ENCODE measurements around the gene PEX6.
"Not testable (repeated sequence)": the region's sequence is repeated elsewhere in the genome, so short reads cannot be mapped to it uniquely, and the experiment has no call there.

PEX6 gene

DNA sequence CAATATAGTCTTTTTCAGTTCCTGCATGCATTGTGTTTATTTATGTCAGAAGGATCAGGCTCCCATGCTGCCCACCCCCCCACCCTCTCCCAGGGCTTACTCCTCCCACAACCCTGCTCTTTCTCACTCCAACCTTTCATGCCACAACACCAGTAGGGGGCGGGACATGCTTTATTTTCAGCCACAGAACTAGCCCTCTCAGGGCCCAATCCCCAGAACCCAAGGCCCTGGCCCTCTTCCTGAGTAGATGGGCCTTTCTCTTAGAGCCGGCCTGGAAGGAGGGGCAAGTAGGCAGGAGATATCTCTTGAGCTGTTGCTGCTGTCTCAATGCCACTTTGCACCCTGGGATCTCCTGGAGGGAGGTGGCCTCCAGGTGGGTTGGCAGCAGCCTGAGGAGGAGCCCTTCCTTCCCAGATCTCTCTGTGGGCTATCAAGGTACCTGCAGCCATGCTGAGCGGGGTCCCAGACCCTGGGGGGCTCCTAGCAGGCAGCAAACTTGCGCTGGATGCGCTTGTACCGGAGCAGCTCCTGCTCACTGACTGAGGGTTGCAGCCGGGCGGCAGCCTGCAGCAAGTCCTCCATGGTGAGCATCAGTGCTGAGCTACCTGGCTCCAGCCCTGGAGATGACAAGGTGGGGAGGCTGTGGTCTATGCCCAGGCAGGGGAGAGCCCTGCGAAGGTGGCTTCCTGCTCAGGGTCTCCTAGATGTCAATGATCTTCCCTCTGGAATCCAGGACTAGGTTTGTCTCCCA lies 15.0 kb downstream of the PEX6 start:
- DNase-seq (ENCODE audit: low read depth): no peak

DNA sequence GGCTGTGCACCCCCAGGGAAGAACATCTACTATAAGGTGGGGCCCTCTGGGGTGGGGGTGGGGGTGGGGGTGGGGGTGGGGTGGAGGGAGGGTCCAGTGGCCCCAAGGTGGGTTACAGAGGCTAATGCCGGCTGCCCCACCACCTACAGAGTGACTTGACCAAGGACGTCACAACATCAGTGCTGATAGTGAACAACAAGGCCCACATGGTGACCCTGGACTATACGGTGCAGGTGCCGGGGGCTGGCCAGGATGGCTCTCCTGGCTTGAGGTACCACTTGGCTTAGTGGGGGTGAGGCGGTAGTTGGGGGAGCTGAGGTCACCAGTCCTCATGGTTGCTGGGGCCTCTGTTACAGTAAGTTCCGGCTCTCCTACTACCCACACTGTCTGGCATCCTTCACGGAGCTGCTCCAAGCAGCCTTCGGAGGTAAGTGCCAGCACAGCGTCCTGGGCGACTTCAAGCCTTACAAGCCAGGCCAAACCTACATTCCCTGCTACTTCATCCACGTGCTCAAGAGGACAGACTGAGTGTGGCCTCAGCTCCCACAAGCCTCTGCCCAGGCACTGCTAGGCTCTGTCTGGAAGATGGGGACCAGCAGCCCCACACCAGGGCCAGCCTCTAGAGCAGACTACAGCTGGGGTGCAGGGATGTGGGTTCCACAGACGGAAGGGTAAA lies 15.7 kb downstream of the PEX6 start:
- no peak for DNase-seq (ENCODE audit: low read depth)

DNA sequence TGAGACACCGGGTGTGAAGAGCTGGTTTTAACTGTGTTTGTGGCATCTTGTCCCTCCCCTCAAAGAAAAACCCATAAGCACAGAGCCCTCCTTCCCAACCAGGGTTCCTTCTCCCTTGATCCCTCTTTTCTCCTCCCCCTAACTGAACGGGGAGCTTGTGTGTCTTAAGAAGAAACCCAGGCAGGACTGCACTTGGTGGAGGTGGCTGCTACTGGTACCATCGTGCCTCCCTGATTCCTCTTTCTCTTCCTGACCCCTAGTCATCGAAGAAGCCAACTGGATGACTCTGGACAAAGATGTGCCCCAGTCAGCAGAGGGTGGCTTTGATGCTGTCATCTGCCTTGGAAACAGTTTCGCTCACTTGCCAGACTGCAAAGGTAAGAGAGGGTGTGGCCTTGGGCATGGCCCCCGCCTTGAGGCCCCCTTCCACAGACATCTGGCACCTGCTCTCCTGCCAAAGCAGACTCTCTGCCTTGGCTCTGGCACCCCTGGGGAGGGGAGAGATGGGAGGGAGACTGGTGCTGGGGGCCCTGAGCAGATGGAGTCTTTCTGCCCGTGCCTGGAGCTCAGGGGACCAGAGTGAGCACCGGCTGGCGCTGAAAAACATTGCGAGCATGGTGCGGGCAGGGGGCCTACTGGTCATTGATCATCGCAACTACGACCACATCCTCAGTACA lies 16.3 kb downstream of the PEX6 start:
- no peak for DNase-seq (ENCODE audit: low read depth)

DNA sequence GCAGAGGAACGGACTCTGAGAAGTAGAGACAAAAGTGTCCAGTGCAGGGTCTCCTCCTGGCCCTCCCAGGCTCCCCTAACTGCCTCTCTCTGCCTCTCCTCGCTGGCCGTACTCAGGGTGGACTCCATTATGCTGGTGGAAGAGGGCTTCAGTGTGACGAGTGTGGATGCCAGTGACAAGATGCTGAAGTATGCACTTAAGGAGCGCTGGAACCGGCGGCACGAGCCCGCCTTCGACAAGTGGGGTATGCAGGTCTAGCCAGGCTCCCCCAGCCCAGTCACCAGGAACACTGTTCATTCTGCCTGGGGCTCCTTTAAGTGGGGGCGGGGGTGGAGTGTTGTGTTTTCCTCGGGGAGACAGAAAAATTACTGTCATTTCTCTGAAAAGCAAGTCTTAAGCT lies 16.9 kb downstream of the PEX6 start:
- DNase-seq (ENCODE audit: low read depth): no peak

DNA sequence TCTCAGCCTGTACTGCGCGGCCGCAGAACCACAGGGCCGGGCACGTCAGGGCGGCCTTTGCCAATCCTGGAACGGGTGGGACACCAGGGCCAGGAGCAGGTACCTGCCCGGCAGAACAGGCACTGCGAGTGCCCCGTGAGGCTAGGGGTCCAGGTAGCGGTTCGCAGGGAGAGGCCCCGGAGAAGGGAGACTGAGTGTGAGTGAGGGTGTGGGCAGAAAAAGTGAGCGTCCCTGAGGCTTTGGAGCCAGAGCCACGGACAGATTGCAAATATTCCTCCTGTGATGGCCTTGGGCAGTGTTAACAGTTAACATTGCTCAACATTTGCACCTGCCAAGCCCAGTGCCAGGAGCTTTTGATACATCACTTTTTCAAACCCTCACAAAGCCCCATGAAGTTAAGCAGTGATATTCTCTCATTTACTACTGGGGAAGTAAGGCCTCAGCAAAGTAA lies 17.9 kb downstream of the PEX6 start:
- no peak for DNase-seq (ENCODE audit: low read depth)

DNA sequence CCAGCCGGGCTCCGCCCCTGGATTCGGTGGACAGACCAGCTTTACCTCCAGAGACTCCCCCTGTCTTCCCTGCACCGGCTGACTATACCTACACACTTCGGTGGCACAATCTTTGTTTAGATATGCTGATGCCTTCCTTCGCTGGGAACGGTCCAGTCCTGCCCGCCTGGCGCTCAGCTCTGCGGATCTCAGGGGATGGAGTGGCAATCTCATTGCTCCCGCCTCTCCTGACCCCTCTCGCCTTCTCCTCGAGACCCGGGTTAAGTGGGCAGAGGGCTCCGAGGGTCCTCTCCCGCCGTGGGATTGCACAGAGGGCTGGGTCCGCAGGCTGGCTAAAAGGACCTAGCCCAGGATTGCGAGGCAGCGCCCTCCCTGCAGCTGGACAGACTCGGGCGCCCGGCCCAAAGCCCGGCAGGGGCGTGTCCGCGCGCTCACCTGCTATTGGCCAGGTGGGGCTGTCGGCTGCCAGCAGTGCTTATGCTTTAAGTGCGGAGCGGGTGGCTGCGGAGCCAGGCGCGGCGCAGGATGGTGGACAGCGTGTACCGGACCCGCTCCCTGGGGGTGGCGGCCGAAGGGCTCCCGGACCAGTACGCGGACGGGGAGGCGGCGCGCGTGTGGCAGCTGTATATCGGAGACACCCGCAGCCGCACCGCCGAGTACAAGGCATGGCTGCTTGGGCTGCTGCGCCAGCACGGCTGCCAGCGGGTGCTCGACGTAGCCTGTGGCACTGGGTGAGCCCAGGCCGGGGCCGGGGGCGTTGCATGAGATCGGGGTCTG lies 18.6 kb downstream of the PEX6 start, which contains the start of gene GNMT:
GNMT (plus strand) TSS at position 512 of the 777 bp plus-strand sequence; CDS start at position 526, 14 bp downstream.
- no peak for DNase-seq (ENCODE audit: low read depth)

DNA sequence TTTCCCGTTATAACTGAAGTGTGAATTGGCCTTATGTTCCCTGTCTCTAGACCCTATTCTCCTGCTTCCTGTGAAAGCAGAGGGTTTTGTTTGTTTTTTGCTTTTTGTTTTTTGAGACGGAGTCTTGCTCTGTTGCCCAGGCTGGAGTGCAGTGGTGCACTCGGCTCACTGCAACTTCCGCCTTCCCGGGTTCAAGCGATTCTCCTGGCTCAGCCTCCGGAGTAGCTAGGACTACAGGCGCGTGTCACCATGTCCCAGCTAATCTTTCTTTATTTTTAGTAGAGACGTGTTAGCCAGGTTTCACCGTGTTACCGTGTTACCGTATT lies 19.1 kb downstream of the PEX6 start:
- DNase-seq (ENCODE audit: low read depth): no peak

DNA sequence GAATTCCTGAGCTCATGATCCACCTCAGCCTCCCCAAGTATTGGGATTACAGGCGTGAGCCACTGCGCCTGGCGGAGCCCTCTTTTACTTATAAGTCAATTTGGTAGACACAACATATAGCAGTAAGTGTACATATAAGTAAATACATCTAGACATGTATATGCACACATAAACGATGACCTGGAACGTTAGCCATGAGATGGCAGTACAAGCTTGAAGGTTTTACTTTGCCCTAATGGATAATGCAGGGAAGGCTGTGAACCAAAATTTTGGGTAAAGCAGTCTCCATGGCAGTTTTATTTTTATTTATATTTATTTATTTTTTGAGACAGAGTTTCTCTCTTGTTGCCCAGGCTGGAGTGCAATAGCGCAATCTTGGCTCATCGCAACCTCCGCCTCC lies 20.9 kb downstream of the PEX6 start:
- DNase-seq (ENCODE audit: low read depth): no peak

DNA sequence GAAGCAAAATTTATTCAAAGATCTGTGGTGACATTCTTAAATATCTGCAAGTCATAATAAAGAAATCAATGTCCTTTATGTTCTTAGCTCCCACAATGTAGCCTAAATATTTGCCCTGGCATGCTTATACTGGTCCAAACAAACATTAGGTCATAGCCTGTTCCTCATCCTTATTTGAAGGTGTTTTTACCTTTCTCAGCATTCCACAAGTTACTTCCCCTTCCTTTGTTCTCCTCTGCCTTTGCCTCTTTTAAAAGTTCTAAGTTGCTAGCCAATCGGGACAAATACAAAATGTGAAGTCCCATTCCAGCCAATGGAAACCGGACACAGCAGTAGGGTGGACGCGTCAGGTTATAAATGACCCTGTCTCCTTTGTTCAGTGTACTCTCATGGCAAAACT lies 24.6 kb downstream of the PEX6 start:
- DNase-seq (ENCODE audit: low read depth): not testable (repeated sequence)

DNA sequence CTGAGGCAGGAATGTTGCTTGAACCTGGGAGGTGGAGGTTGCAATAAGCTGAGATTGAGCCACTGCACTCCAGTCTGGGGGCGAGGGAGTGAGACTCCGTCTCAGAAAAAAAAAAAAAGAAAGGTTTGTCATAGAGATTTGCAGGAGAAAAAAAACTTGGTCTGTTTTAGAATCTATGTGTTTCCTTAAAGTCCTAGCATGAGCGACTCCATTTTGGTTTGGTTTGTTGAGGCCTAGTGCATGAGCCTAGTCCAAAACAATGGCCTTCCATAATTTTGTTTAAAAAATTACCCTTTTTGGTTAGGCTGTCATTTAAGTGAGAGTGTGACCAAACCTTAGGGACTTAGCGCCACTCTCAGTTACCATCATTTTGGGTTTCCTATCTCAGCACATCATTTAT lies 26.6 kb downstream of the PEX6 start:
- no peak for DNase-seq (ENCODE audit: low read depth)

DNA sequence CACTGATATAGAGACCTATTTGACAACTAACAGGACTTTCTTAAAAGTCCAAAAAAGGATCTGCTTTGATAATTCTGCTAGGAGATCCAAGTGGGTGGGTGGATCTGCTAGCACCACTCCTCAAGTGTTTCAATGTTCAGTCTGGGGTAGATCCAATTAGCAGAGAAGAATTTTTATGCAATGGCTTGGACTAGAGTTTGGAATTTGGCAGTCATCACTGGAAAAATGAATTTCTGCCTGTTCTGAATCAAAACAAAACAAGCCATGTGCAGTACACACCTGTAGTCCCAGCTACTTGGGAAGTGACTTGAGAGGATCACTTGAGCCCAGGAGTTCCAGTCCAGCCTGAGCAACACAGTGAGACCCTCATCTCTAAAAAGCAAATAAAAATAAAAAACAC lies 31.0 kb downstream of the PEX6 start:
- DNase-seq (ENCODE audit: low read depth): no peak

DNA sequence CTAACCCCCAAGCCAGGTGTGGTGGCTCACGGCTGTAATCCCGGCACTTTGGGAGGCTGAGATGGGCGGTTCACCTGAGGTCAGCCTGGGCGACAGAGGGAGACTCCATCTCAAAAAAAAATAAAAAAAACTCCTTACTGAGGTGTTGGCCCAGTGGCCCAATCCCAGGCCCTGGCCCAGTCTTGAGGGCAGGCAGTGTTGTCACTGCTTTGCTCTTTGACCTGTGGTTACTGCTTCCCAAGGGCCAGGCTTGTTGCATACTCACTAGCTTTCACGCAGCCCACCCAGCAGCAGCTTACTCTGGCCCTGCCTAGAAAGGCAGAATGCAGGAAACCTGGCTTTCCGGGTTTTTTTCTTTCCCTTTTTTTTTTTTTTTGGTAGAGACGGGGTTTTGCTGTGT lies 36.5 kb downstream of the PEX6 start:
- DNase-seq (ENCODE audit: low read depth): no peak

DNA sequence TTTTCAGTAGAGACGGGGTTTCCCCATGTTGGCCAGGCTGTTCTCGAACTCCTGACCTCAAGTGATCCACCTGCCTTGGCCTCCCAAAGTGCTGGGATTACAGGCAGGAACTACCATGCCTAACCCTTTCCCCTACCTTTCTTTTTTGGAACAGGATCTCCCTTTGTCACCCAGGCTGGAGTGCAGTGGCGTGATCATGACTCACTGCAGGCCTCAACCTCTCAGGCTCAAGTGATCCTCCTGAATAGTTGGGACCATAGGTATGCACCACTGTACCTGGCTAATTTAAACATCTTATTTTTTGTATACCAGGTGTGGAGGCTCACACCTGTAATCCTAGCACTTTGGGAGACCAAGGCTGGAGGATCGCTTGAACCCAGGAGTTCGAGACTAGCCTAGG lies 37.6 kb downstream of the PEX6 start:
- not testable (repeated sequence) for DNase-seq (ENCODE audit: low read depth)

DNA sequence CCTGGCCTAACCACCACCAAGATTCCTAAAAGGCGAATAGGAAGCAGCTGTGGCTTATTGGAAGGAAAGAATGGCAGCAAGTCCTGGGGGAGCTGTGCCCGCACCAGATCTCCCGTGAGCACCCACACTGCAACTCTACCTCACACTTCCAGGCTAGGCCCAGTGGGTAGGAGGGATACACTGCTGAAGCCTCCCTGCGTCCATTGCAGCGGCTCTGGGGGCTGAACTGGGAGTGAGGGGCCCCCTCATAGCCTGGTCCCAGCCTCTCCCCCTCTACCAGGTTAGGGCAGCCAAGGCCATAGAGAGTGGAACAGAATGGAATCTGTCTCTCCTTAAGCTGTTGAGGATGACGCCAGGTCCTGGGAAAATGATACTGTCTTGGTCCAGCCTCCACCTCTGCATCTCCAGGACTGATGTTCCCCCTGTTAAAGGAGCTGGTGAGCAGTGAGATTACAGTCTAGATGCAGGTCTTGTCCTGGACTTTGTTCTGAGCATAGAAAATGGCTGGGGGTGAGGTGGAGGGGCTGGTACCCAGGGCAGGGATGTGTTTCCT lies 38.4 kb downstream of the PEX6 start:
- DNase-seq (ENCODE audit: low read depth): no peak

DNA sequence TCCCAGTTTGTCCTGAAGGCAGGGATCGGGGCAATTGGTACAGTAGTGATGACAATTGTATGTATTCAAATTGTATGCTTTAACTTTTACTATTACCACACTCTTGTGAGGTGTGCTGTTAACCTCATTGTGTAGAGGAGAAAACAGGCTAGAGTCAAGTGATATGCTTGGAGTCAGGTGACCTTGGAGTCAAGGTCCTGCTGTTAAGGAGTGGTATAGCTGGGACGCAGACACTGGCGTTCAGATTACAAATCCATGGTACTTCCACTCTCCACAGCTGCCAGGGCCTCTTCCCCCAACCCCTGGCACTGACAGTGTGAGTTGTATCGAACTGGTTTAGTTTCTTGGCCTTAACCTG lies 39.2 kb downstream of the PEX6 start:
- no peak for DNase-seq (ENCODE audit: low read depth)

DNA sequence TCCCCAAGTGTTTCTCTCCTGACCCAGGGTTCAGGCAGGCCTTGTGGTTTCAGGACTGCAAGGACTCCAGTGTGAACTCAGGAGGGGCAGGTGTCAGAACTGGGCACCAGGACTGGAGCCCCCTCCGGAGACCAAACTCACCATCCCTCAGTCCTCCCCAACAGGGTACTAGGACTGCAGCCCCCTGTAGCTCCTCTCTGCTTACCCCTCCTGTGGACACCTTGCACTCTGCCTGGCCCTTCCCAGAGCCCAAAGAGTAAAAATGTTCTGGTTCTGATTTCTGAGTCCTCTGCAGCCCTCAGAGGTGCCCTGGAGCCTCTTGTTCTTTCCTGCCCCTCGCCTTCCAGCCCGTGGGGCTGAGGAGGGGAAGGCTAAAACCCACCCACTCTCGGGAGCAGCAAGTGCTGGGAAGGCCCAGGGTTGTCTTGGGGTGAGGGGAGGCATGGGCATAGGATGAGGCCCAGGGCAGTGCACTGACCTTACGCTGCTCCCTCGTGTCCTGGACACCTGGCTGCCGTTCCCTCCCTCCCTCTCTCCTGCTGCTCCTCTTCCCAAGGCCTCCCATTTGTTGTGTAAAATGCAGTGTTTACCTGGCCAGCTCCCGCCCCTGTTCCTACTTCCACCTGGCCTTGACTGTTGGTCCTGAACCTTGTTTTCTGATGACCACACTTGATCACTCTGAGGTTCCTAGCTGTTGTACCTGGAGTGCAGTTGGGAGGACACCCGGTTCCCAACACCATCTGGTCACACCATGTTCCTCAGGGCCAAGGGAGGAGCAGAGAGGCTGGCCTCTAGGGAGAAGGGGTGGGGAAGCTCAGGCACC lies 39.8 kb downstream of the PEX6 start:
- DNase-seq (ENCODE audit: low read depth): no peak

DNA sequence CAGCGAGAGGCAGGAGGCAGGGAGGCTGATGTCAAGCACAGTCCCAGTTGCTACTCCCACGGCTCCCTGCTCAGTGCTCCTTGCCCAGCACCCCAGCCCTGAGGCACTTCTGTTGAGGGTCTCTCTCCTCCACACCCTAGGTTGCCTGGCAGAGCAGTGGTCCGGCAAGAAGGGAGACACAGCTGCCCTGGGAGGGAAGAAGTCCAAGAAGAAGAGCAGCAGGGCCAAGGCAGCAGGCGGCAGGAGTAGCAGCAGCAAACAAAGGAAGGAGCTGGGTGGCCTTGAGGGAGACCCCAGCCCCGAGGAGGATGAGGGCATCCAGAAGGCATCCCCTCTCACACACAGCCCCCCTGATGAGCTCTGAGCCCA lies 40.6 kb downstream of the PEX6 start:
- no peak for DNase-seq (ENCODE audit: low read depth)

DNA sequence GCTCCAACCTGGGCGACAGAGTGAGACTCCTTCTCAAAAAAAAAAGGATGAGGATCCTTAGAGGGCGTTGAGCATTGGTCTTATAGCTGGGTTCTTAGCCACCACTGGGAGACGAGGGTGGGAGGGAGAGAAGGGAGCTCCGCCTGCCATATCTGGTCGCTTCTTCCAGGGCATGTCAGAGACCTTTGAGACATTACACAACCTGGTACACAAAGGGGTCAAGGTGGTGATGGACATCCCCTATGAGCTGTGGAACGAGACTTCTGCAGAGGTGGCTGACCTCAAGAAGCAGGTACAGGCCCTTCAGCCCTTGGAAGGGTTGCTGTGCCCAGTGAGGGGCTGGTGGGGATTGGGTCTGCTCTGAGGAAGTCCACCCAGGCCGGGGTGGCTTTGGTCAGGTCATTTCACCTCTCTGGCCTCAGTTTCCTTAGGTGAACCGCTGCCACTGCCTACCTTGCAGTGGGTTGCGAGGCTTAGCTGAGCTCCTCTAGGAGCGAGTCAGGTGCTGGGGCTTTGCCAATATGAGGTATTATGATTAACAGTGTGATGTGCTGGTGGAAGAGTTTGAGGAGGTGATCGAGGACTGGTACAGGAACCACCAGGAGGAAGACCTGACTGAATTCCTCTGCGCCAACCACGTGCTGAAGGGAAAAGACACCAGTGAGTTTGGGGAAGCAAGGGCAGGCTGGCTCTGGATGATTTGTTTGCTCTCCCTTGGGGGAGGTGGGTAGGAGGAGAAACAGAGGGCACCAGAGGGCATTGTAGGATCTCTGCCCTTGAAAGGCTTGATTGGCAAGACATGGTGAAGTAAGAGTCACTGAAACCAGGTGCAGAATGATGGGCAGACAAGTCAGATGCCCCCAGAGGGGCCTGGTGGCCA lies 41.2 kb downstream of the PEX6 start:
- no peak for DNase-seq (ENCODE audit: low read depth)

DNA sequence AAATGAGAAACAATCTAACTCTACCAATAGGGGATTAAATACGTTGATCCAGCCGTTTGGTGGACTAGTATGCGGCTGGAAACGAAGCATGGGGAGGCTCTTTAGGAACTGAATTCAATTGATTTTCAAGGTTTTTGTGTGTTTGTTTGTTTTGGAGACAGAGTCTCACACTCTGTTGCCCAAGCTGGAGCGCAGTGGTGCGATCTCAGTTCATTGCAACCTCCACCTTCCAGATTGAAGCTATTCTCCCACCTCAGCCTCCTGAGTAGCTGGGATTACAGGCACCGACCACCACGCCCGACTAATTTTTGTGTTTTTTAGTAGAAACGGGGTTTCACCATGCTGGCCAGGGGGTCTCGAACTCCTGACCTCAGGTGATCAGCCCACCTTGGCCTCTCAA lies 42.6 kb downstream of the PEX6 start:
- no peak for DNase-seq (ENCODE audit: low read depth)

DNA sequence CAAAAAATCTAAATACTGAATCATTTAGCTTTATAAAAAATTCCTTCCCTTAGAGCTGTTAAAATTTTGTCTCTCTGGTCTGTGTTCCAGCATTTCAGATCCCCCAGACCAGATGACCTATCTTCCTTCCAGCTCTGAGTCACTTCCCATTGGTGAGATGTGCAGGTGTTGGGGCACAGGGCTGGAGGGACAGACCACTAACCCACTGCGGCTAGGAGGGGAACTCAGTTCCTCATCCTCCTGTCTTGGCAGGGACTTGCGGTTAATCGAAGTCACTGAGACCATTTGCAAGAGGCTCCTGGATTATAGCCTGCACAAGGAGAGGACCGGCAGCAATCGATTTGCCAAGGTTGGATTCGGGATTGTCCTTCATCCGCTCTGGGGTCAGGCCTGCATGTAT lies 43.7 kb downstream of the PEX6 start:
- no peak for DNase-seq (ENCODE audit: low read depth)
